22Rv1 (cell line): ENCODE measurements around the gene NDUFS8.

Experiments
- ZFX ChIP-seq: fragments of 450-650 bp; IDR thresholded peaks from 2 replicates; pipeline ENCODE4 v1.6.1; 2017; ENCODE audit warnings: antibody characterized with exemption, borderline replicate concordance
- TF ChIP-seq, protein P1 (sequence below): fragments of 450-650 bp; IDR thresholded peaks from 2 replicates; pipeline ENCODE4 v1.5.1; 2017; ENCODE audit warnings: mild to moderate bottlenecking

DNA sequence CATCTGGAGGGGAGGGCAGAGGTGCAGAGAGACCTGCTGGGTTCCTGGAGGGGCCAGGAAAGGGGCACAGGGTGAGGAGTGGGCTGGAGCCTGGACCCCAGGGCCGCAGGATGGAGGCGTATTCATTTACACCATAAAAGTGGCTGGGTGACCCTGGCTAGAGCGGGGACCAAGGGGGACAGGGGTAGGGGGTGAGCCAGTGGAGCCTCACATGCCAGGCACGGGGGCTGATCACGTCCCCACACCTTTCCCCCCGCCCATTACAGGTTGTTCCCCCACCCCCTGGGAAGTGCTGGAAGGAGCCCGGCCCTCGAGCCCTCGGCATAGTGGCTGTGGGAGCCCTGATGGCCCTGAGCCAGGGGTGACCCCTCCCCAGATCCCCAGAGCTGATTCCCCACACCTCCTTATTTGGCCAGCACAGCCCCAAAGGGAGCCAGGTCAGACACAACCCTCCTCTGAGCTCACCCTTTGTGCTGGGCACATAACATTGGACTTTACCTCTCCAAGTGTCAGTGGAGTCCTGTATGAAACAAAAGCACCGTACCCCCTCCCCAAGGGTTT, 9.1 kb downstream of the NDUFS8 start:
- TF ChIP-seq, protein P1, sequence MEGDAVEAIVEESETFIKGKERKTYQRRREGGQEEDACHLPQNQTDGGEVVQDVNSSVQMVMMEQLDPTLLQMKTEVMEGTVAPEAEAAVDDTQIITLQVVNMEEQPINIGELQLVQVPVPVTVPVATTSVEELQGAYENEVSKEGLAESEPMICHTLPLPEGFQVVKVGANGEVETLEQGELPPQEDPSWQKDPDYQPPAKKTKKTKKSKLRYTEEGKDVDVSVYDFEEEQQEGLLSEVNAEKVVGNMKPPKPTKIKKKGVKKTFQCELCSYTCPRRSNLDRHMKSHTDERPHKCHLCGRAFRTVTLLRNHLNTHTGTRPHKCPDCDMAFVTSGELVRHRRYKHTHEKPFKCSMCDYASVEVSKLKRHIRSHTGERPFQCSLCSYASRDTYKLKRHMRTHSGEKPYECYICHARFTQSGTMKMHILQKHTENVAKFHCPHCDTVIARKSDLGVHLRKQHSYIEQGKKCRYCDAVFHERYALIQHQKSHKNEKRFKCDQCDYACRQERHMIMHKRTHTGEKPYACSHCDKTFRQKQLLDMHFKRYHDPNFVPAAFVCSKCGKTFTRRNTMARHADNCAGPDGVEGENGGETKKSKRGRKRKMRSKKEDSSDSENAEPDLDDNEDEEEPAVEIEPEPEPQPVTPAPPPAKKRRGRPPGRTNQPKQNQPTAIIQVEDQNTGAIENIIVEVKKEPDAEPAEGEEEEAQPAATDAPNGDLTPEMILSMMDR: no peak
- TF ChIP-seq ZFX: no peak
